ENCODE data around the gene CTBP1.
"Not testable (repeated sequence)": the region's sequence is repeated elsewhere in the genome, so short reads cannot be mapped to it uniquely, and the experiment has no call there.

Gene CTBP1

GRCh38 chr4:1237261-1237660 lies 11.7 kb downstream of the CTBP1 start:
- not testable (repeated sequence) for DNase-seq

- not testable (repeated sequence) for DNase-seq
These were observed 12.1 kb downstream of the CTBP1 start for GRCh38 chr4:1236836-1237235.

GRCh38 chr4:1236103-1236641 lies 12.8 kb downstream of the CTBP1 start:
- DNase-seq = no peak

GRCh38 chr4:1235381-1236102 lies 13.4 kb downstream of the CTBP1 start:
- no peak for DNase-seq

GRCh38 chr4:1234811-1235292 lies 14.1 kb downstream of the CTBP1 start:
- no peak for DNase-seq

- DNase-seq = no peak
These were observed 14.6 kb downstream of the CTBP1 start for GRCh38 chr4:1234309-1234695.

- DNase-seq = no peak
These were observed 15.2 kb downstream of the CTBP1 start for GRCh38 chr4:1233641-1234308.

- DNase-seq = no peak
These were observed 16.0 kb downstream of the CTBP1 start for GRCh38 chr4:1232661-1233621.

- DNase-seq = no peak
These were observed 17.1 kb downstream of the CTBP1 start for GRCh38 chr4:1231637-1232360.

GRCh38 chr4:1230971-1231636 lies 17.8 kb downstream of the CTBP1 start:
- no peak for DNase-seq

- DNase-seq = no peak
These were observed 18.6 kb downstream of the CTBP1 start for GRCh38 chr4:1230316-1230715.

- DNase-seq = no peak
These were observed 19.6 kb downstream of the CTBP1 start for GRCh38 chr4:1229117-1229849.

GRCh38 chr4:1227816-1228215 lies 21.1 kb downstream of the CTBP1 start:
- no peak for DNase-seq

GRCh38 chr4:1226598-1226997 lies 22.3 kb downstream of the CTBP1 start:
- no peak for DNase-seq

- no peak for DNase-seq
These were observed 22.8 kb downstream of the CTBP1 start for GRCh38 chr4:1226144-1226481.

GRCh38 chr4:1225272-1226143 lies 23.4 kb downstream of the CTBP1 start:
- DNase-seq = no peak

- no peak for DNase-seq
These were observed 24.8 kb downstream of the CTBP1 start for GRCh38 chr4:1223841-1224809.

GRCh38 chr4:1222938-1223690 lies 25.8 kb downstream of the CTBP1 start:
- no peak for DNase-seq

Data from hippocampal formation (tissue), 2 donors.